Endothelial cell of umbilical vein (primary cell): Measurements from ENCODE around the gene PRKAG2.

Source experiments
- MYC ChIP-seq: IDR thresholded peaks from one replicate; pipeline ENCODE4 v1.6.1; 2011; ENCODE audit warnings: mild to moderate bottlenecking, low read depth, low read length
- POLR2A ChIP-seq: IDR thresholded peaks from 2 replicates; pipeline ENCODE4 v1.6.1; 2012; ENCODE audit warnings: low read depth, mild to moderate bottlenecking, control low read depth, low read length
- POLR2AphosphoS5 ChIP-seq: IDR thresholded peaks from 2 replicates; pipeline ENCODE4 v1.6.1; 2012; ENCODE audit warnings: low read depth, mild to moderate bottlenecking, control low read depth, low read length, moderate library complexity; ENCODE audit not compliant: insufficient read depth
- TF ChIP-seq, protein P1 (sequence below), 2 donors: IDR thresholded peaks; 1 replicate in 1 of 2; 2 replicates in 1 of 2; pipeline ENCODE4 v1.5.1; 2011; ENCODE audit warnings: low read length in 2 of 2, mild to moderate bottlenecking in 2 of 2, moderate library complexity in 2 of 2, control low read depth in 1 of 2, inconsistent platforms in 1 of 2, low read depth in 1 of 2; ENCODE audit not compliant: insufficient read depth in 1 of 2; ENCODE audit errors: extremely low read depth in 1 of 2

DNA sequence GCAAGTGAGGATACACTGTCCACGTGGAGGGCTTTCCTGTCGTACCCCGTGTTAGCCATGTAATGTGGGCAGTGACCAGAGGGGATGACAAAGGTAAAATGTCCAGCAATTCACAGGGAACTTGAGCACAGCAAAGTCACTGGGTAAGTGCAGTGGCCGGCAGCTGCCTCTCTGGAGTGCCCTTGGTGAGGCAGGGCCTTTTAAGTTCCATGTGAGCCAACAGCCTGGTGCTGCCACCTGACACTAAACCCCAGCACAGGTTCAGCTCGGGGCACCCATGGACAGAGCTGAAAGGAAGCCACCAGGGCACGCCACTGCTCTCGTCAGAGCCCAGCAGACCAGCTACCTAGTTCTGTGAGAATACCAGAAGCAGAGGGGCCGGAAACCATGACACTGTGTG, 168.3 kb downstream of the PRKAG2 start:
- TF ChIP-seq, protein P1, sequence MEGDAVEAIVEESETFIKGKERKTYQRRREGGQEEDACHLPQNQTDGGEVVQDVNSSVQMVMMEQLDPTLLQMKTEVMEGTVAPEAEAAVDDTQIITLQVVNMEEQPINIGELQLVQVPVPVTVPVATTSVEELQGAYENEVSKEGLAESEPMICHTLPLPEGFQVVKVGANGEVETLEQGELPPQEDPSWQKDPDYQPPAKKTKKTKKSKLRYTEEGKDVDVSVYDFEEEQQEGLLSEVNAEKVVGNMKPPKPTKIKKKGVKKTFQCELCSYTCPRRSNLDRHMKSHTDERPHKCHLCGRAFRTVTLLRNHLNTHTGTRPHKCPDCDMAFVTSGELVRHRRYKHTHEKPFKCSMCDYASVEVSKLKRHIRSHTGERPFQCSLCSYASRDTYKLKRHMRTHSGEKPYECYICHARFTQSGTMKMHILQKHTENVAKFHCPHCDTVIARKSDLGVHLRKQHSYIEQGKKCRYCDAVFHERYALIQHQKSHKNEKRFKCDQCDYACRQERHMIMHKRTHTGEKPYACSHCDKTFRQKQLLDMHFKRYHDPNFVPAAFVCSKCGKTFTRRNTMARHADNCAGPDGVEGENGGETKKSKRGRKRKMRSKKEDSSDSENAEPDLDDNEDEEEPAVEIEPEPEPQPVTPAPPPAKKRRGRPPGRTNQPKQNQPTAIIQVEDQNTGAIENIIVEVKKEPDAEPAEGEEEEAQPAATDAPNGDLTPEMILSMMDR (IDR thresholded peaks at IDR 0.05; ENCODE audit: extremely low read depth in 1 of 2, insufficient read depth in 1 of 2, low read depth in 1 of 2, low read length in 2 of 2): no peak
- TF ChIP-seq POLR2AphosphoS5 (no peak), POLR2A (no peak), MYC (no peak)
